Esophagus muscularis mucosa (tissue), 4 donors: ENCODE measurements around the gene HERPUD1. TPM values are rescaled to one million over a fixed set of nuclear protein-coding genes. Genes with fewer than 3 reads are reported as not detected.

ENCODE experiments used
- DNase-seq: peaks from one replicate; pipeline ENCODE4 v3.0.0-alpha.2; 2017; ENCODE audit errors: extremely low spot score
- H3K27ac ChIP-seq, 4 donors: fragments of 200-600 bp; sonication (generic); replicated peaks in 1 of 4; 1 replicate in 3 of 4; 2 replicates in 1 of 4; pipeline ENCODE4 v1.5.1; 2016 to 2019; ENCODE audit warnings: mild to moderate bottlenecking in 1 of 4
- H3K27me3 ChIP-seq, 4 donors: fragments of 200-600 bp; sonication (generic); one replicate each; pipeline versions ENCODE4 v1.5.1 to v1.6.0; 2016 to 2019
- H3K36me3 ChIP-seq, 4 donors: fragments of 200-600 bp; sonication (generic); one replicate each; pipeline ENCODE4 v1.5.1; 2016 to 2019
- H3K4me1 ChIP-seq, 4 donors: fragments of 200-600 bp; sonication (generic); one replicate each; pipeline ENCODE4 v1.5.1; 2016 to 2019
- H3K4me3 ChIP-seq, 4 donors: fragments of 200-600 bp; sonication (generic); 1 replicate in 2 of 4; 2 replicates in 2 of 4; pipeline ENCODE4 v1.5.1; 2016 to 2019; ENCODE audit warnings: mild to moderate bottlenecking in 4 of 4, moderate library complexity in 1 of 4
- H3K9me3 ChIP-seq, 4 donors: fragments of 200-600 bp; sonication (generic); 1 replicate in 3 of 4; 2 replicates in 1 of 4; pipeline ENCODE4 v1.5.1; 2016 to 2019
- CTCF ChIP-seq, 3 experiments: fragments of 200-600 bp in 2 of 3; fragments of 450-650 bp in 1 of 3; sonication (generic) in 2 of 3; IDR thresholded peaks; one replicate each; pipeline ENCODE4 v1.5.1; 2017 to 2019; ENCODE audit warnings: antibody characterized with exemption in 3 of 3, mild to moderate bottlenecking in 2 of 3, moderate library complexity in 1 of 3
- EP300 ChIP-seq: sonication (generic); formaldehyde crosslinking; IDR thresholded peaks from one replicate; pipeline ENCODE4 v1.6.1; 2017; ENCODE audit warnings: antibody characterized with exemption
- POLR2A ChIP-seq: fragments of 450-650 bp; IDR thresholded peaks from one replicate; pipeline ENCODE4 v1.6.1; 2017; ENCODE audit warnings: antibody characterized with exemption, moderate library complexity, mild to moderate bottlenecking, low read depth
- POLR2AphosphoS5 ChIP-seq, 2 donors: sonication (generic); formaldehyde crosslinking; IDR thresholded peaks; one replicate each; pipeline ENCODE4 v1.6.1; 2017; ENCODE audit warnings: antibody characterized with exemption in 2 of 2
- WGBS: methylation state at CpG from one replicate; pipeline ENCODE4 v1.1.5; 2018; 5-methylcytosine and 5-hydroxymethylcytosine counted together
- intact Hi-C: fragments of 100-400 bp; cut with DNase I; formaldehyde crosslinking; loops from one replicate; pipeline ENCODE4 v1.15.1; 2023
- total RNA-seq, 4 donors: library from RNA; depleted of rRNA; stranded (reverse); fragments of >200 nt; gene quantifications; one replicate each; pipeline versions ENCODE4 v1.1.0 to v1.2.1, GENCODE V29; 2016

HERPUD1 gene
- total RNA-seq, 4 donors from 2014 or later: 64.0 to 99.7 (median 71.5) TPM

GRCh38 chr16:56993204-56993603, 61.3 kb downstream of the HERPUD1 start:
- no peak overlapping the region for H3K4me3 ChIP-seq
- 57% methylated on average over 2 of the region's 2 CpGs for WGBS
- intact Hi-C loops: no loop called here
- DNase-seq: no peak
- H3K4me1 ChIP-seq: peaks cover 22 to 44% (median 40%) of the 10 kb centered on the region in 4 donors
- H3K27me3 ChIP-seq: no peaks in the 10 kb centered on the region
- no peaks in the 10 kb centered on the region for H3K9me3 ChIP-seq
- H3K27ac ChIP-seq: no peak overlapping the region
- TF ChIP-seq CTCF (IDR thresholded peaks at IDR 0.05) (no peak), EP300 (no peak), POLR2AphosphoS5 (IDR thresholded peaks at IDR 0.05) (no peak), POLR2A (no peak)
- peaks cover 0 to 4% (median 0%) of the 10 kb centered on the region in 4 donors for H3K36me3 ChIP-seq

DNA sequence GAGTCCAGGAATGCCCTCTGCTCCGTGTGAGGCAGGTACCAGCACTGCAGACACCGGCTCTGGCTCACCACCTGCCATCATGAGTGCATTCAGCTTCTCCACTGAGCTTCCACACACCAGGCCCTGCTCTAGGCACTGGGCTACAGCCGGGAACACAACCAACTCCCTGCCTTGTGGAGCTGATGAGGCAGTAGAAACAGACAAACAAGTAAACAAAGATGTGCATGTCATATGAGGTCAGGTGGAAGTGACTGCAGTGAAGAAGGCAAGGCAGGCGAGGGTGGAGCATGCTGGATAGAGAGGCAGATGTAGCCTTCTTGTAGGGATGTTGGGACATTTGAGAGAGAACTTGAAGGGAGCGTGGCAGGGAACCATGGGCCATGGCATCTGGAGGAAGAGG, 62.4 kb downstream of the HERPUD1 start:
- Histone ChIP-seq H3K9me3 (no peaks in the 10 kb centered on the region), H3K27ac (no peak overlapping the region), H3K27me3 (no peaks in the 10 kb centered on the region), H3K4me1 (peaks cover 15 to 41% (median 33%) of the 10 kb centered on the region in 4 donors), H3K4me3 (no peak overlapping the region), H3K36me3 (peaks cover 0 to 4% (median 0%) of the 10 kb centered on the region in 4 donors)
- TF ChIP-seq EP300: no peak
- no peak for TF ChIP-seq CTCF (IDR thresholded peaks at IDR 0.05)
- TF ChIP-seq POLR2AphosphoS5 (IDR thresholded peaks at IDR 0.05): no peak
- no peak for TF ChIP-seq POLR2A
- DNase-seq: no peak
- WGBS: 73% methylated on average over 5 of the region's 5 CpGs
- intact Hi-C loops: no loop called here

Other genes starting within 250 kb of the HERPUD1 start
- gene MT1X, start 249.7 kb upstream of the HERPUD1 start, total RNA-seq: 1,000 to 10,000 TPM in 1 of 4 donors, 100 to 1,000 TPM in 3; 283 to 1,221 (median 512) TPM
- 10 to 100 TPM; 34.0 to 47.5 (median 36.5) TPM for gene NUP93, start 202.0 kb upstream of the HERPUD1 start, total RNA-seq
- not detected for gene SLC12A3, start 66.9 kb upstream of the HERPUD1 start, total RNA-seq
- gene CETP, start 29.8 kb downstream of the HERPUD1 start, total RNA-seq: 1 to 10 TPM in 1 of 4 donors, under 1 TPM in 2, not detected in 1; 0.19 to 1.2 (median 0.52) TPM
- 10 to 100 TPM; 14.4 to 22.5 (median 16.6) TPM for gene NLRC5, start 57.4 kb downstream of the HERPUD1 start, total RNA-seq
- 10 to 100 TPM; 21.6 to 43.0 (median 34.9) TPM for gene CPNE2, start 160.4 kb downstream of the HERPUD1 start, total RNA-seq